Left cardiac atrium (tissue), 4 donors: ENCODE data around the gene PTPRR. TPM values are rescaled to one million over a fixed set of nuclear protein-coding genes. Genes with fewer than 3 reads are reported as not detected.

Source experiments
- ATAC-seq, 2 donors: fragments of 200-7000 bp; cut with Tn5 transposase; one replicate each; pipeline ENCODE4 v1.9.1; 2020; ENCODE audit warnings: mild to moderate bottlenecking in 2 of 2, moderate library complexity in 2 of 2
- DNase-seq: peaks from one replicate; pipeline ENCODE4 v3.0.0-alpha.2; 2020
- intact Hi-C, 2 donors: fragments of 100-400 bp; cut with DNase I; formaldehyde crosslinking; loops; one replicate each; pipeline versions ENCODE4 v1.14.1 to v1.15.1; 2022 to 2023
- total RNA-seq, 2 donors: library from RNA; stranded (reverse); fragmentation: NEBNext Ultra II Directional; extraction: Animal tissue kit (Norgen Biotek cat#: 25700); gene quantifications; one replicate each; pipeline ENCODE4 v1.2.1, GENCODE V29; 2021
- donor health status: DM: no; HTN: yes; CAD: no.
- donor health status: DM: no; HTN: yes; CAD: no; lungs with severe emphysema.
- donor health status: DM: yes; HTN: yes; CAD: no.
- donor health status: Dilated cardiomyopathy.

PTPRR gene
- total RNA-seq, 2 donors from 2014 or later = 0.27 to 0.86 TPM

DNA sequence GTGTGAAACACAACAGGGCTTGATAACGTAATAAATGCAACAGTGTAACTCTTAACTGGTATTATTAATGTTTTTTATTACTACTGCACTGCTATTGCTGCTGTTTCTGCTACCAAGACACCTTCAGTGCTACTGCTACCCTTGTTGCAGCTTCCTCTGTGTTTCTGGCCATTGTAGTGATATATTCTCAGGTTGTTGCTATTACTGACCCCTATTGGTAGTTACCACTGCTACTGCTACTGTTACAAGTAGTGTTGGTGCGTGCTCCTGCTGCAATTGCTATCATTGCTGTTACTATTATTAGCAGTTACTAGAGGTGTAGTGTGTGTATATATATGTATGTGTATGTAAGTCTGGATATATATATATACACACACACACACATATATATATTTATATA is 196.1 kb downstream of the PTPRR start:
- ATAC-seq = no peak
- intact Hi-C loops = loop anchor here in 1 of 2 donors (10.0 kb wide), 1 partner anchor 830 kb away; no protein-coding TSS in a partner anchor
- DNase-seq = no peak

DNA sequence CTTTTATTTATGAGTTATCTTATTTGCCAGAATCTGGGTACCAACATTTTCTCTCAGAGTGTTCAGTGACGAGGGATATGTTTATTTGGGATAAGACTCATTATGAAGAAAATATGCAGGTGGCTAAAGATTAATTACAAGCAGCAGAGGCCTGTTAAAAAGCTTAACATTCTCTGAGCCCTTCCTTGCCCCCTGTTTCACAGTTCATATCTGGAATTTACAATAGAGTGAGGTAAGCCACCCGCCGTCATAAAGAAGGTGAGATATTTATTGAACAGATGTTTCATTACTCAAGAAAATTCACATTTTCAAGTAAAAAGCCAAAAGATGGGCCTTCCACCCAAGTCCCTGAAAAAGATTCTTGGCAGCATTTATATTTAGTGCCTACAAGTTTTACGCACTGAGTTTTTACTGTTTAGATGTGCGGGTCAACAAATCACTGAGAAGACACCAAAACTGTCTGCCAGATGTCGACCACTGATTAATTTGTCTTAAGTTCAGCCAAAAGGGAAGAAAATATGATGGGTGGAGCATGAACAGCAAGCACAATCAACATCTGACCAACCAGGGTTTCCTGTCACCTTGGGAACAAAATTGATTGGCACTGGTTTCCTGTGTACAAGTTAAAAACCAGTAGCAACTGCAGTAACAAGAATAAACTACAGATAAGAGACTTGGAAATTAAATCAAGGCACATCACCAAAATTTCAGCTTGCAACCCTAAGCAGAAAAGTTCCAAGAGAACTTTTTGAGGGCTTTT is 197.8 kb downstream of the PTPRR start:
- peak in 1 of 2 donors; percentile 33 for ATAC-seq
- DNase-seq = no peak
- intact Hi-C loops = loop anchor here in 1 of 2 donors (10.0 kb wide), 1 partner anchor 828 kb away; no protein-coding TSS in a partner anchor

DNA sequence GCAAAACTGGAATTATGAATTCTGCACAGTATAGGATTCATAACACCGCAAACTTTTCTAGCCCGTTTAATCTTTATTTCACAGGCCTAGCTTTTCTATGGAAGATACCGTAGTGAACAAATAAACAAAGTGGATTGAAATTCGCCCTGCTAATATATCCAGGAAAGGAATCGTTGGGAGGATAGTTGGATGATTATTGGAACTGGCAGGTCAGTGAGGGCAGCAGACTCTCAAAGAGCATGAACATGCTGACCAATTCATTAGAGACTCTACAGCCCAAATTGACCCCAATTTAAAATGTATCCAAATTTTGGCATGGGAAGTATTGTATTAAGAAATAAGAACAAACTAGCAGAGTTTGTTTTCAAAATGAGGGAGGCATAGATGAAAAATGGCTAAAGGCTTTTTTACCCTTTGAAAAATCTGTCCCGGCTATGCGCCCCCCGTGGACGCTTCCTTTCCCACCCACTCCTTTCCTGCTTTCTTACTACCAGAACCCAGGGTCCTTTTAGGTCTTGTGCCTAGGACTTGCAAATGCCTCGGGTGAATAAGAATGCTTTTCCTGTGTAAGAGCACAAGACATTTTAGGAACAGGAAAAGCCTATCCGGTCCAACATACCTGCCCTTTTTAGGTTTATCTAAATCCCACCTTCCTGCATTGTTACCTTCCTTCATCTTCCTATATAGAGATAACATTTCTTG is 198.7 kb downstream of the PTPRR start:
- intact Hi-C loops = loop anchor here in 1 of 2 donors (10.0 kb wide), 1 partner anchor 827 kb away; no protein-coding TSS in a partner anchor
- DNase-seq = no peak
- peak in 1 of 2 donors; percentile 28 for ATAC-seq

DNA sequence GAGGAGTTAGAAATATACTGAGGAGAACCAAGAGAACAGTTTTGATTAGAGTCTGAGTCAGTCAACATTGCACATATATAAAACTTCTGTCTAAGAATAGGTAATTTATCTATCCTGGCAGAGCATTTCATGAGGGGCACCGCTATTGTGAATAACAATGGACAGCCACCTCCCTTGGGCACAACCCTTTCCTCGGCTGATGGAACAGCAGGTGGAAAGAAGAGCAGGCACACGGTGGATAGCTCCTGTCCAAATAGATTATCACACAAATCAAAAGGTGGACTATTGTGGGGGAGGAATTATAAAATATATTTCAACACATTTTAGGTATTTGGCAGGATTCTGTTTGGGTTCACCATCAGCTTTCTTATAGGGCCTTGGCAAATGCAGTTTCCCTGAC is 199.3 kb downstream of the PTPRR start:
- no peak for ATAC-seq

DNA sequence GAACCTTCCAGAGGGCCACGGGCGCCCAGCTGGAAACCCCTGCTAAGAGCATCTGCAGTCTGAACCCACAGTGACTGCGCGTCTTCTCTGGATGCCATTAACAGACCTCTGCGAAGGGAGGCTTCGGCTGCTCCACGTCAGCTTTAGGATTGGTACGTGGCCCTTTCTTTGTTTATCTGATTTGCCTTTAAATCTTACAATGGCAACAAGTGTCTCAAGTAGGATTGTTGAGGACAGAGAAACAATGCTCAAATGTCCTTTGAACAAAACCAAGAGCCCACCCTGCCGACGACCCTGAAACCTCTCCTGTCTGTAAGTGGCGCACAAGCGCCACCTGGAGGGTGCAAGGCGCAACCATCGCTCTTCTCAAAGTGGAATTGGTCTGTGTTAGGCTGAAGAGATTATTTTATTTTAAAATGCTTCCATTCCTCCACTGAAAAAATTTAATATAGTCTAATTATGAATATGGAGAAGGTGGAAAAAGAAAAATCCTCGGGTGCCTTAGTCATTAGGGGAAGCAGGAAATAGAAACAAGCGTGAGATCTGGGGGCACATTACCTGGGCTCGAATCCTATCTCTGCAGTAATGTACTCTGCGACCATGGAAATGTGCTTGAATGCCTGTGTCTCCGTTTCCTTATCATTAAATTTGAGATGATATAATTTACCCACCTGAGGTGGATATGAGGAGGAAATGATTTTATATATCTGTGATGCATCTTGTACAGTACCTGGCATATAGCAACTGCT is 200.7 kb downstream of the PTPRR start:
- peak; percentile 51 for DNase-seq

More for the DNA sequence above, 199.3 kb downstream of the PTPRR start:
- no peak for DNase-seq
- intact Hi-C loops = loop anchor here in 1 of 2 donors (10.0 kb wide), 1 partner anchor 826 kb away; no protein-coding TSS in a partner anchor

DNA sequence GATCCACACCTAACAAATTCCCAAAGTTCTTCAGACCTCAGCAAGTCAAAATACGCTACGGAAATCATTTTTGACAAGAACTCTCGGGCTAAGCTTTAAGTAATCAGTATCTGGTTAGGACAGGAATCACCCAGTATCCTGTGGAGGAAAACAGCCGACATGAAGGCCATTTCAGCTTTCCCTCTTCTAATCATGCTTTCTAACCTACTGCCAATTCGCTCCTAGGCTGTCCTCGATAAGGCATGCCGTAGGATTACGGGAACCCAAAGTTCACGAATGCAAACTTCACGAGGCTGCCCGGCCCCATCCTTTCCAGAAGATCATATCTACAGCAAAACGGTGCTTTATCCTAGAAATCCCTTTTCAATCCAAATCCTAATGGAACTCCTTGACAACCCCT is 201.5 kb downstream of the PTPRR start:
- intact Hi-C loops = loop anchor here (2.0 to 5.0 kb wide), 2 partner anchors 127 to 128 kb away; no protein-coding TSS in a partner anchor
- ATAC-seq = peak; percentile 21 to 67
- DNase-seq = peak; percentile 33

More for the DNA sequence above, 200.7 kb downstream of the PTPRR start:
- intact Hi-C loops = loop anchor here (2.0 to 10.0 kb wide), 3 partner anchors 128 to 825 kb away; no protein-coding TSS in a partner anchor
- peak; percentile 80 to 82 for ATAC-seq

DNA sequence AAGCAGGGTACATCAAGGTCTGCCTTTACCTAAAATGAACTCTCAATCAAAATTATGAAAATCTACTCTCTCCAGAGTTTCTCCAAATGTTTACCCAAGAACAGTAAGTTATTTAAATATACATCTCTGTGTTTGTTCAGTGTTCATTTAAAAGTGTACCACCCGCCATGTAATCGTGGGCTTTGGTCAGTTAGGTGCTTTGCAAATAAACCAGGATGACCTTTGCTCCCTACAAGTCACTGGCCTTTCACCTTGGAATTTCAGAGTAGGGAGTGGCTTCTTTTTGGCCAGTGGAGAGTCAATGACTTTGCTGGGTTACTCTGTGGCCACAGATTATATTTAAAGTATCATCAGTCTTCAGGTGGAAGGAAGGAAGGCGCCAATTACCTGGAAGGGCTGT is 208.7 kb downstream of the PTPRR start:
- intact Hi-C loops = no loop called here
- no peak for ATAC-seq
- no peak for DNase-seq

DNA sequence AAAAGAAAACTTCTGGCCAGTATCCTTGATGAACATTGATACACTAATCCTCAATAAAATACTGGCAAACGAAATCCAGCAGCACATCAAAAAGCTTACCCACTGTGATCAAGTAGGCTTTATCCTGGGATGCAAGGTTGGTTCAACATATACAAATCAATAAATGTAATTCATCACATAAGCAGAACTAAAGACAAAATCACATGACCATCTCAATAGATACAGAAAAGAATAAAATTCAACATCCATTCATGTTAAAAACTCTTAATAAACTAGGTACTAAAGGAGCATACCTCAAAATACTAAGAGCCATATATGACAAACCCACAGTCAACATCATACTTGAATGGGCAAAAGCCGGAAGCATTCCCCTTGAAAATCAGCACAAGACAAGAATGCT is 211.5 kb downstream of the PTPRR start:
- no peak for DNase-seq
- no peak for ATAC-seq
- intact Hi-C loops = no loop called here

DNA sequence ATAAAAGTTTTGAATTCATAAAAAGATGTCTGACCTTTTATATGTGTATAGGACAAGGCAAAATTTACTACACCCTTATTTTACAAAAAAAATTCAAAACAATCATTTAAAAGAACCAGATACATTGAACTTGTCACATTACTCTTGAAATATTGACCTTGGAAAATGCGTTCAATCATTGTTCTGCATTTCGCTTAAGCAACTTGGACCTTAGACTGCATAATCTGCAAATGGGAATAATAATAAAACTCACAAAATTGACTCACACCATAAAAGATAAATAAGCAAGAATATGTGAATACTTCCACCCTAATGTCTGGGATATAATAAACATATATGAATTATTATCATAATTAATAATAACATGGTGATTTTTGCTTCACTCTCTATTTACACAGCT is 213.9 kb downstream of the PTPRR start:
- intact Hi-C loops = no loop called here
- DNase-seq (no peak), ATAC-seq (no peak)

DNA sequence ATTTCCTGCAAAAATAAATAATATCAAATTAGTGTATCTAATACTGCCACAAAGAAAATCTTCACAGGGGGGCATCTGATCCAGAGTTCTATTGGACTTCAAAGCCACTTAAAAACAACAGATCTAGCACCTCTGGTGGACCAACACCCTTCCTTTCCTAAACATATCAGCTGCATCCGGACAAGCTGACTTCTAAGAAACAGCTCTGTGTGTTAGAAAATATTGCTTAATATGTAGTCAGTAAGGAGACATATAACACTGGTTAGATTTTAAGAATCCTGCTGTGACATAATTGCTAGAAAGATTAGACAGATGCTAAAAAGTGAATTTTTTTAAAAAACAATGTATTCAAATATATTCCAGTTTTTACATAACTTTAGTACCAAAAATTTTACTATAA is 222.2 kb downstream of the PTPRR start:
- DNase-seq (no peak), ATAC-seq (no peak)
- intact Hi-C loops = no loop called here

DNA sequence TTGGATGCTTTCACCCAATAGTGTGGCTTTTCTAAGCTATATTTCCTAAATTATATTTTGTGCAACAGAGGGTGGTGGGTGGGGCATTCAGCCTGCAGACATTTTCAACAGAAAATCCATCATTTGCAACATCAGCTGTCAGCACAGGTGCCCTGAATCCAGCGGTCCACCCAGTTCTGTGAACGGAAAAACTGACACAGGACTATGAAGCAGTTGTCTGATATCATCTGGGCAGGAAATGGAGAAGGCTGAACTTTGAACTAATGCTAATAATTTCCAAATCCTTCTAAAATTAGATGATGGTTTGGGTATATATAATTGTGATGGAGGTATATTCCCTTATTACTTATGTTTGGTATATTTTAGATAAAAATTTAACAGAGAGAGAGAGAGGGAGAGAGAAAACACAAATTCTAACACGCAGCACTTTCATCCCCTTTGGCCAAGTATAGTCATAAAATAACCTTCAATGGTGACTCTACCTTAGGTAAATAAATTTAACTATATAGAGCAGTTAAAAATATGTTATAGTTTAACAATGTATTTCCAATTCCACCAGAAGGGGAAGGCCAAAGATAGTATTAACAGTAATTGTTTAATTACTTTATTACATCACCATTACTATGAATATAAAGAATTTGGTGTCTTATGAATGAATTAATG is 225.0 kb downstream of the PTPRR start:
- DNase-seq (no peak), ATAC-seq (no peak)
- intact Hi-C loops = no loop called here

DNA sequence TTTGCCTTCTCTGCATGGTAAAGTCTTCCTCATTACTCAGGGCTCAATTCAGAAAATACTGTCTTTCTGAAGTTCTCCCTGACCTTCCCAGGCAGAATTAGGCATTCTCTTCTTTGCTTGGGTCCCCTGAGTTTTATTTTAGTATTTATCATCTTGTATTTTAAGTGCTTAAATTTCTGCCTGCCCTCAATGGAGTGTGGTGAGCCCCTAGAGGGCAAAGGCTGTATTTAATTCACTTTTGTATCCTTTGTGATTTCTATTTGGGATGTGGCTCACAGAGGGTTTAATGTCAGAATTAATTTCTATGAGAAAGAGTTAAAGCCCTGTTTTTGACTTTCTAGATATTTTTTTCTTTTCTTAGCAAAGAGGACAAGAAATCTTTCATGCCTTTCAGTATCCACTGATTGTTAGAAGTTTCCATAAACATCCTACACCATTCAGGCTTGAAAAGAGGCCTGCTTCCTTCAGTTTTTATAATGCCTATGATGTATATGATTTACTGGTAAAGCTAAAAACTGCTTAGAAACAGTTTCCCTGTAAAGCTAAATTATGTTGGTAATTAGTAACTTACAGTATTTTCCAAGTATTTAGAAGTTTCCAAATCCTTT is 227.8 kb downstream of the PTPRR start:
- ATAC-seq = no peak
- no peak for DNase-seq
- intact Hi-C loops = no loop called here

DNA sequence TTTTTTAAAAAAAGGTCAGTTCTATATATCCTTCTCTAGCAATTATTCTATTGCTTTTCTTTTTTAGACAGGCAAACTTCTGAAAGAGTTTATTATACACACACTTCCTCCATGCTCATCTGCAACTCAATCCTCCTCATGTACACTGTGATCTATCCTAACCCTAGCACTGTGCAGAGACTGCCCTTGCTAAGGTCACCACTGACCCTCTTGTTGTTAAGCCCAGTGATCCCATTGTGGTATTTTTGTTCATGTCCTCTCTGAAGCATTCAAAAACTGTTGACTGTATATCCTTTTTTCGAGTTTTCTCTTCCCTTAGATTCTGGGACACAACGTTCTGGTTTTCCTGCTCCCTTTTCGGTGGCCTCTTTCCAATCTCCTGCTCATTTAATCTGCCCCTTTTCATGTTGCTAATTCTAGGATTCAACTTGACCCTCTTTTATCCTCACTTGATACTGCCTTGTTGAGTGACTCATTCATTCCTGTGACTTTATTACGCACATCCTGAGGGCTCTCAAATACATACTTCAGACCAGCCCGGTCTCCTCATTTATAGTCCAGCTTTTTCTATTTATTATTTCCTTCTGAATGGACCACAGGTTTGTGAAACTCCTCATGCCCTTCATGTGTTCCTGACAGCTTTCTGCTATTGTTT is 229.4 kb downstream of the PTPRR start:
- DNase-seq (no peak), ATAC-seq (peak; percentile 50 to 53)
- intact Hi-C loops = no loop called here

DNA sequence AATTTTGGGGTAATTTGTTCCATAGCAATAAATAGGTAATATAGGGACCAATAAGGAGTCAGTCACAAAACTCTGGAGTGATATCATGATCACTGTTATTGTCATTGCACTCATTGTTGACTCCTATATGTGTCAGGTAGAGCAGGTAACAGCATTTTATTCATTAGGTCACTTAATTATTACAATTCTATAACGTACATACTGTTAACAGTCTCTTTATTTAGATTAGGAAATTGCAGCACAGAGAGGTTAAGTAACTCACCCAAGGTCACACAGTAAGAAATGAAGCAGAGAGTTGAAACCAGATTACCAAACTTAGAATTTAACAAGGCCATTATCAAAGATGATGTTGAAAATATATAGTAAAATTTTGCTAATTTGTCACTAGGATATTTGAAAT is 233.6 kb downstream of the PTPRR start:
- intact Hi-C loops = no loop called here
- DNase-seq (no peak), ATAC-seq (no peak)

DNA sequence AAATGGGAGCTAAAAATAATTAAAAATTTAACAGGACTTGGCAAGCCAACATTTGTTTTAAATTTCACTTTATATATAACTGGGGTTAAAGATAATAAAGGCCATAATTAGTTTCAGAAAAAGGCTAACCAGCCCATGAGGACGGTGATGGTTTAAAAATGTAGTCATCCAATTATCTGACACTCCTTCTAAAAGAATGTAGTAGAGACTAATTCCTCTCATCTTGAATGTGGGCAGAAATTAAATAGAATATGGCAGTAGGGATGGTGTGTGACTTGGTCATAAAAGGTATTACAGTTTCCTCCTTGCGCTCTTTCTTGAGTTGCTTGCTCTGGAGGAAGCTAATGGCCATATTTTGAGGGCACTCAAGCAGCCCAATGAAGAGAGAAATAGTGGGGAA is 234.2 kb downstream of the PTPRR start:
- no peak for DNase-seq
- ATAC-seq = no peak
- intact Hi-C loops = no loop called here

DNA sequence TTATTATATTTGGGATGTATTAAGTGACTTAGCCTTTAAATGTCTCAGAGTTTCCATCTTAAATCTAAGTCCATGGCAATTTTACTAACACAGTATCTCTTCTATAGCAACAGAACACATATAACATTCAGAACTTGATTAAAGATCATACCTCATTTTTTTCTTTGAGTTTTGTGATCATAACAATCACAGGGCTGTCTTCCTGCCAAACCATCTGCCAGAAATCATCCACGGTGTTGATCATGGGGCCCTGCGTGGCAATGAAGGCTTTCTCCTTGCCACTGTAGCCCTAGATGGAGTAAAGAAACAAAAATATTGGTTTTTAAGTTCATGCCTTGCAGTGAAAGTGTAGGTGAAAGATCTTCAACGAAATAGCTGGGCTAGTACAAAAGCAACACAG is 236.6 kb downstream of the PTPRR start:
- no peak for ATAC-seq
- DNase-seq = no peak
- intact Hi-C loops = no loop called here

DNA sequence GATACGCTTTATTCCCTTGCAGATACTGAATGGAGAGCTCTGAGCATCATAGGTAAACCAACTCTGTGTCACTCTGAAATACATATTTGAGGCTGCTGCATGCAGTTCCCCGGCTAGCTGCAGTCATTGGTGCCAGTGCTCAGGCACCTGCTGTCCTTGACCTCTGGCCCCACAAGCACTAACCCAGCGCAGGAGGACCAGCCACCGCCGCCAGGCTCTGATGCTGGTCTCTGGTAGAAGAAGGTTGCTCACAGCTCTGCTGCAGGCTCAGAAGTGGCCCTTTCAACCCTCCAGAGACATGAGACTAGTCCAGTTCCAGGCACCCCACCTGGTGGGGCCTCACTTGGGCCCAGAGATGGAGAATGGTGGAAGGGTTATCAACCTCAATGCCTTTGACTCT is 248.8 kb downstream of the PTPRR start:
- no peak for DNase-seq
- no peak for ATAC-seq
- intact Hi-C loops = no loop called here

DNA sequence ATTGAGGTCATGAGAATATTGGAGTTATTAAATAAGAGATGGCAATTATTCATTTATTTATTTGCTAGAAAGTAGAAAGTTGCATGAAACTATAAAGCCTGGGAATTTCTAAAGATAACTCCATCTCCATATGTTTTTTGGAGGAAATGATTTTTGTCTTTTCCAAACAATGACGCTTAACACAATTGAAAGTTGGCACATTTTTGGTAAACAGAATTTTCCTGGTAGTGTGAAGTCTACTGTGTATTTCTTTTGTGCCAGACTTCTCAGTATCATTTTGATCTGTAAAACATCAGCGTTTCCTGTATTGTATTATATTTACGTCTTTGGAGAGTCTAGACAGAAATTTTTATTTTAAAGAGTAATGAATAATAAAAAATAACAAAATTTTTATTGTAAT is 249.6 kb downstream of the PTPRR start:
- ATAC-seq (no peak), DNase-seq (no peak)
- intact Hi-C loops = no loop called here
